GM12892 (cell line): ENCODE data around the gene SETX.

Experiments used
- POLR2A ChIP-seq: IDR thresholded peaks from 2 replicates; pipeline ENCODE4 v1.6.1; 2011; ENCODE audit warnings: low read depth, low read length, control low read depth
- POLR2AphosphoS5 ChIP-seq: IDR thresholded peaks from 2 replicates; pipeline ENCODE4 v1.6.1; 2011; ENCODE audit warnings: low read depth, low read length, control low read depth

DNA sequence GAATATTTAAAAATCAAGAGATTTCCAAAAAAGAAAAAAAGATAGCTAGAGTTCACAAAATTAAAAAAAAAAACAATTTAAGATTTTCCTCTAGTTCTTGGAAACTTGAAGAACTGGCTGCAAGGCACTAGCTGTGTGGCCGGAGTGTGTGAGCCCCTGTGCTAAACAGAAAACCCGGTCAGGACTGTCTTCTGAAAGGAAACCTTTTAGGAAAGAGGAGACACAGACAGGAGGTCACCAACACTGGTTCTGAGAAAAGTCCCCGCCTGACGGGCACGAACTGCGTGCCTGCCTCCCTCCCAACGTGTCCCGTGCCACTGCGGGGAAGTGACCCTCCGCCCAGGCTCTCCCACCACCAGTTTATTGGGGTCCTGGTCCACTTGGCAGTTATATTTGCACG, 36.7 kb upstream of the SETX start:
- TF ChIP-seq POLR2A, result no peak
- TF ChIP-seq POLR2AphosphoS5, result no peak
